SK-N-SH (cell line): ENCODE results near the gene GID4. TPM values are rescaled to one million over a fixed set of nuclear protein-coding genes. Genes with fewer than 3 reads are reported as not detected.

ENCODE experiments used
- CTCF ChIA-PET: fragments of 300-600, 350-600 bp; formaldehyde crosslinking; extraction: SDS; loops from one replicate; lab custom pipeline; 2021; lab: Yijun Ruan, JAX
- POLR2A ChIA-PET: fragments of 350-600 bp; sonication (Branson Sonifier 250); formaldehyde crosslinking; extraction: SDS; loops from one replicate; lab custom pipeline; 2020; ENCODE audit warnings: antibody characterized with exemption, inconsistent platforms; lab: Yijun Ruan, JAX
- DNase-seq: peaks from one replicate; pipeline ENCODE4 v3.0.0; 2012
- H2AFZ ChIP-seq: fragments of 200-600 bp; sonication (generic); 2 replicates; pipeline ENCODE4 v1.8.1; 2016; ENCODE audit warnings: antibody characterized with exemption, mild to moderate bottlenecking, low read depth
- H3F3A ChIP-seq: fragments of 200-600 bp; sonication (generic); replicated peaks from 2 replicates; pipeline ENCODE3; 2016; ENCODE audit warnings: antibody characterized with exemption, mild to moderate bottlenecking; ENCODE audit not compliant: insufficient read depth
- H3K27ac ChIP-seq, 2 experiments: fragments of 200-500 bp in 1 of 2; fragments of 200-600 bp in 1 of 2; sonication (Bioruptor generic) in 1 of 2; sonication (generic), shearing (Covaris generic) in 1 of 2; 2 replicates each; pipeline versions ENCODE4 v1.5.1 to v1.6.1; 2014 to 2016; ENCODE audit warnings: low read depth in 2 of 2, inconsistent platforms in 1 of 2, low read length in 1 of 2, mild to moderate bottlenecking in 1 of 2, mixed read lengths in 1 of 2
- H3K27me3 ChIP-seq: fragments of 200-600 bp; sonication (generic), shearing (Covaris generic); 2 replicates; pipeline ENCODE4 v1.6.1; 2016; ENCODE audit warnings: mixed run types; ENCODE audit not compliant: insufficient read depth
- H3K36me3 ChIP-seq, 2 experiments: fragments of 200-500 bp in 1 of 2; fragments of 200-600 bp in 1 of 2; sonication (Bioruptor generic) in 1 of 2; sonication (generic) in 1 of 2; replicated peaks in 1 of 2; 2 replicates each; pipeline versions ENCODE3 to v1.5.1; 2014 to 2016; ENCODE audit warnings: low read length in 1 of 2, mild to moderate bottlenecking in 1 of 2; ENCODE audit not compliant: insufficient read depth in 2 of 2, control insufficient read depth in 1 of 2
- H3K4me1 ChIP-seq, 2 experiments: fragments of 200-500 bp in 1 of 2; fragments of 200-600 bp in 1 of 2; sonication (Bioruptor generic) in 1 of 2; sonication (generic), shearing (Covaris generic) in 1 of 2; 2 replicates each; pipeline versions ENCODE4 v1.5.1 to v1.6.1; 2014 to 2016; ENCODE audit warnings: low read depth in 1 of 2, low read length in 1 of 2, mixed run types in 1 of 2; ENCODE audit not compliant: insufficient read depth in 2 of 2, control insufficient read depth in 1 of 2
- H3K4me2 ChIP-seq: fragments of 200-600 bp; sonication (generic), shearing (Covaris generic); 2 replicates; pipeline ENCODE4 v1.6.1; 2017; ENCODE audit warnings: mixed run types
- H3K4me3 ChIP-seq, 2 experiments: fragments of 200-500 bp in 1 of 2; fragments of 200-600 bp in 1 of 2; sonication (Bioruptor generic) in 1 of 2; sonication (generic), shearing (Covaris generic) in 1 of 2; 2 replicates each; pipeline versions ENCODE4 v1.5.1 to v1.8.1; 2014 to 2016; ENCODE audit warnings: low read depth in 2 of 2, inconsistent platforms in 1 of 2, low read length in 1 of 2, mild to moderate bottlenecking in 1 of 2, mixed read lengths in 1 of 2, moderate library complexity in 1 of 2
- H3K79me2 ChIP-seq: fragments of 200-600 bp; sonication (generic); 2 replicates; pipeline ENCODE4 v1.8.1; 2017; ENCODE audit warnings: mild to moderate bottlenecking; ENCODE audit not compliant: insufficient read depth
- H3K9ac ChIP-seq: fragments of 200-600 bp; sonication (generic); 2 replicates; pipeline ENCODE4 v1.6.1; 2017; ENCODE audit warnings: mixed run types
- H3K9me2 ChIP-seq: fragments of 200-600 bp; sonication (generic); 2 replicates; pipeline ENCODE4 v1.6.1; 2017; ENCODE audit warnings: mixed run types
- H3K9me3 ChIP-seq: fragments of 200-600 bp; sonication (generic); 2 replicates; pipeline ENCODE4 v1.6.1; 2017; ENCODE audit warnings: mixed run types, mild to moderate bottlenecking, moderate library complexity
- H4K20me1 ChIP-seq: fragments of 200-600 bp; sonication (generic); 2 replicates; pipeline ENCODE4 v1.6.1; 2017; ENCODE audit warnings: mild to moderate bottlenecking, mixed run types; ENCODE audit not compliant: insufficient read depth
- FOSL2 ChIP-seq: IDR thresholded peaks from 2 replicates; pipeline ENCODE4 v1.4.0; 2012; ENCODE audit warnings: low read depth, mild to moderate bottlenecking, moderate library complexity, borderline replicate concordance
- FOXJ3 ChIP-seq: sonication (generic); formaldehyde crosslinking; IDR thresholded peaks from 2 replicates; pipeline ENCODE4 v1.5.1; 2020; ENCODE audit warnings: mild to moderate bottlenecking, missing genetic modification reagents
- JUND ChIP-seq: IDR thresholded peaks from 2 replicates; pipeline ENCODE4 v1.4.0; 2012
- MEF2A ChIP-seq: IDR thresholded peaks from 2 replicates; pipeline ENCODE4 v1.4.0; 2012; ENCODE audit warnings: low read depth, borderline replicate concordance
- NFIC ChIP-seq: IDR thresholded peaks from 2 replicates; pipeline ENCODE4 v1.4.0; 2012; ENCODE audit warnings: borderline replicate concordance
- PBX3 ChIP-seq: IDR thresholded peaks from 2 replicates; pipeline ENCODE4; 2012
- REST ChIP-seq: IDR thresholded peaks from 2 replicates; pipeline ENCODE4 v1.6.1; 2012; ENCODE audit warnings: mild to moderate bottlenecking, low read depth, low read length, moderate library complexity
- RXRA ChIP-seq: IDR thresholded peaks from 2 replicates; pipeline ENCODE4 v1.4.0; 2012; ENCODE audit warnings: low read depth, mild to moderate bottlenecking, borderline replicate concordance
- SIN3A ChIP-seq: IDR thresholded peaks from 2 replicates; pipeline ENCODE4 v1.6.1; 2012; ENCODE audit warnings: low read depth, mild to moderate bottlenecking, low read length, moderate library complexity, borderline replicate concordance
- SMC3 ChIP-seq: IDR thresholded peaks from 2 replicates; pipeline ENCODE4 v1.6.1; 2012; ENCODE audit warnings: low read depth, low read length, improper control_type of control experiment
- TCF12 ChIP-seq: IDR thresholded peaks from 2 replicates; pipeline ENCODE4 v1.4.0; 2012
- ZBTB33 ChIP-seq: IDR thresholded peaks from 2 replicates; pipeline ENCODE4 v1.4.0; 2012; ENCODE audit warnings: low read depth, borderline replicate concordance
- WGBS: methylation state at CpG from one replicate; pipeline ENCODE4 v1.1.6; 2017; ENCODE audit warnings: low lambda C conversion rate; 5-methylcytosine and 5-hydroxymethylcytosine counted together
- polyA plus RNA-seq, 3 experiments: library from polyadenylated mRNA; depleted of rRNA; stranded (reverse); fragments of >200 nt; gene quantifications; 2 replicates each; pipeline ENCODE4 v1.2.3, GENCODE V29; 2012

The GID4 gene
- polyA plus RNA-seq, 1 of the 3 experiments (the other 2 are of a cell fraction), result 4.3 TPM

- no peak for TF ChIP-seq REST
- TF ChIP-seq, all 33 proteins: peak for 0
These were observed 24.8 kb downstream of the GID4 start (continued) for GRCh38 chr17:18064053-18064452.

GRCh38 chr17:18065546-18065945 lies 26.3 kb downstream of the GID4 start:
- H2AFZ ChIP-seq, result no peak overlapping the region
- no peak overlapping the region for H3K4me2 ChIP-seq
- no peaks in the 10 kb centered on the region for H3K9me3 ChIP-seq
- H3K9me2 ChIP-seq, result no peaks in the 10 kb centered on the region
- POLR2A ChIA-PET, result no interaction called here
- peaks cover 15 to 33% of the 10 kb centered on the region in 2 experiments for H3K36me3 ChIP-seq
- H3K27ac ChIP-seq, result no peak overlapping the region
- no peaks in the 10 kb centered on the region for H4K20me1 ChIP-seq
- no peak overlapping the region for H3K4me3 ChIP-seq
- H3K4me1 ChIP-seq, result no peaks in the 10 kb centered on the region
- H3K27me3 ChIP-seq, result no peaks in the 10 kb centered on the region
- no peaks in the 10 kb centered on the region for H3F3A ChIP-seq
- WGBS, result 95% methylated on average over 5 of the region's 11 CpGs
- H3K9ac ChIP-seq, result no peak overlapping the region
- DNase-seq, result no peak
- no peaks in the 10 kb centered on the region for H3K79me2 ChIP-seq
- TF ChIP-seq PBX3, result no peak
- TF ChIP-seq TCF12, result no peak
- no peak for TF ChIP-seq FOSL2
- no peak for TF ChIP-seq ZBTB33
- TF ChIP-seq NFIC, result no peak
- CTCF ChIA-PET, result no interaction called here

- peaks cover 5 to 23% of the 10 kb centered on the region in 2 experiments for H3K36me3 ChIP-seq
- CTCF ChIA-PET, result no interaction called here
- no peak overlapping the region for H2AFZ ChIP-seq
- H3K9ac ChIP-seq, result no peak overlapping the region
- no peaks in the 10 kb centered on the region for H3K27me3 ChIP-seq
- H3K9me3 ChIP-seq, result no peaks in the 10 kb centered on the region
- no peaks in the 10 kb centered on the region for H3K4me1 ChIP-seq
- no peaks in the 10 kb centered on the region for H4K20me1 ChIP-seq
- H3K27ac ChIP-seq, result no peak overlapping the region
- 92% methylated on average over 3 of the region's 4 CpGs for WGBS
- no peaks in the 10 kb centered on the region for H3K9me2 ChIP-seq
- DNase-seq, result no peak
- H3K4me2 ChIP-seq, result no peak overlapping the region
- H3K4me3 ChIP-seq, result no peak overlapping the region
- POLR2A ChIA-PET, result interaction anchor here (0.6 kb wide), 1 partner anchor 130 kb away, joined by 3 read pairs; no protein-coding TSS in a partner anchor
- TF ChIP-seq FOXJ3, result no peak
- no peak for TF ChIP-seq JUND
- TF ChIP-seq RXRA, result no peak
- no peak for TF ChIP-seq MEF2A
- TF ChIP-seq NFIC, result no peak
- no peak for TF ChIP-seq TCF12
- TF ChIP-seq SMC3, result no peak
- no peak for TF ChIP-seq SIN3A
- H3F3A ChIP-seq, result peaks cover under 1% of the 10 kb centered on the region
- no peaks in the 10 kb centered on the region for H3K79me2 ChIP-seq
These were observed 27.7 kb downstream of the GID4 start for GRCh38 chr17:18066866-18067265.
